M059J (cell line): Measurements from ENCODE around the gene MYO15B. TPM values are rescaled to one million over a fixed set of nuclear protein-coding genes. Genes with fewer than 3 reads are reported as not detected.
"Not testable (repeated sequence)": the region's sequence is repeated elsewhere in the genome, so short reads cannot be mapped to it uniquely, and the experiment has no call there.

Experiments
- DNase-seq: peaks from one replicate; pipeline ENCODE4 v3.0.0-alpha.2; 2012; ENCODE audit warnings: low read depth
- total RNA-seq: library from RNA; depleted of rRNA; stranded (reverse); fragments of >200 nt; shearing (Covaris generic); gene quantifications from 2 replicates; pipeline ENCODE4 v1.2.3, GENCODE V29; 2014

MYO15B gene
- total RNA-seq, 1 experiment from 2014 or later = 0.20 TPM

- DNase-seq = no peak
These were observed 37.2 kb downstream of the MYO15B start for GRCh38 chr17:75624714-75625345.

- DNase-seq = no peak
These were observed 38.4 kb downstream of the MYO15B start for GRCh38 chr17:75625813-75626486.

DNA sequence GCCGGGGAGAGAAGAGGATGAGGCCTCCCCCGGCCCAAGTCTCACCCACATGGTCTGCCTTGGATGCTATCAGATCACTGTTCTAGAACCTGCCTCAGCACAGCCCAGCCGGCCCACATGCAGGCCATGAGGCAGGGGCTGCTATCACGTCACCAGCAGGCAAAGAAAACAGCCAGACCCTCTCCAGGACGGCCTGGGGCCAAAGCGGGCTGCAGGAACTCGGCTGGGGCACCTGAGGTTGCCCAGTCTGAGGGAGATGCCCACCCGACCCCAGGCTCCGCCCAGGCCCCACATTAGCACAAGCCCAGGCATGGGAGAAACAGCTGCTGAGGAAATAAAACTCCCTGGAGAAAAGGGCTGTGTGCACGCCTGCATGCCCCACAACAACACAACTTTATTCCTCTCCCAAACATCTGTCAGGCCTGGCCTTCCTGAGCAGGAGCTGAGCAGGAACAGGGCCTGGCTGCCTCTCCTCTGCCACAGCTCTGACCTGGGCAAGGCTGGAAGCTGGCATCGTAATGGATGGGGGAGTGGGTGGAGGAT is 39.0 kb downstream of the MYO15B start:
- no peak for DNase-seq

DNA sequence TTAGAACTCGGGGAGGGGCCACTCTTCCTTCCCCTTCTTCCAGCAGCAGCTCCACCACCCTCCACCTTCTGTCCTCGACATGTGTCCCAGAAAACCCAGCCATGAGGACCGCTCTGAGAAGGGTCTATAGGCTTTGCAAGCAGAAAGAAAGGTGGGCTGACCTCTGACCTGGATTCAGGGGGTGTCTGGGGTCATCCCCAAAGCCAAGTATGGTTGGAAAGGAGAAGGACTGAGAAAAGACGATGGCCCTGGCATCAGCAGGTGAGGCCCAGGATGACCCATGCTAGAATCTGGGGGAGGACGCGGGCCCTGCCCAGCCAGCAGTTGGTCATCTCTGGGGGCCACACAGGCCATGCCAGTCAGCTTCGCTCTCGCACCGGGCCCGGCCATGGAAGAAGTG is 39.5 kb downstream of the MYO15B start:
- no peak for DNase-seq

- DNase-seq = no peak
These were observed 40.8 kb downstream of the MYO15B start for GRCh38 chr17:75628425-75628824.

DNA sequence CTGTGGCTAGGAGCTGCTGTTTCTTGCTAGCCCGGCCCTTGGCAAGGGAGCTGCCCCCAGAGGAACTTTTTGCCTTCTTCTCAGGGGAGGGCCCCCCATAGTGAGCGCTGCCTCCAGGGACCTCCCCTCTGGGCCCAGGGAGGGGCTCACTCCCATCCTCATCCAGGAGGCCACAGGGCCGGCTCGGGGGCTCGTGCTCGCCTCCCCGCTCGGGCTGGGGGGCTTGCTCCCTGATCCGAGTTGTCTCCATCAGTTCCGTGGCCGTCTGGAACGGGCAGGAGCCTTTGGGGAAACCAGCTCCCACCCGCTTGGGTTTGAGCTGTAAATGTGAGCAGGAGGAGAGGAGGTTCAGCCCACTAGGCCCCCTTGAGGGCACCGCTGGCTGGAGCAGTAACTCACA is 41.6 kb downstream of the MYO15B start:
- DNase-seq = no peak

- no peak for DNase-seq
These were observed 42.7 kb downstream of the MYO15B start for GRCh38 chr17:75630071-75630917.

DNA sequence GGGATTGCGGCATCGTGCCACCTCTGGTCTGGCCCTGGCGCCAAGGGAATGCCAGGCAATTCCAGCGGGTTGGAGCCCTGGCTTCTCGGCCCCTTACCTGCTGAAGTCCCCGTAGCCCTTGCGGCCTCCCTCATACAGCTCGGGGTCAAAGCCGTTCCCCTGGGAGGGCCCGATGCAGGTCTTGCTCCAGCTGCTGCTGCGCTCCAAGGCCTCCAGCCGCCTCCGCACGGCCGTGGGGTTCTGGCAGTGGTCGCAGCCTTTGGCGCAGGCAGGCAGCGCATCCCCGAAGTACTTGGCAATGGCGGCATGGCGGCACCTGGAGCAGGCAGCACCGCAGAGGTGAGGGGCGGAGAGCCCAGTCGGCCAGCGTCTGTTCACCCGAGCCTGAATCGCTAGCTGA is 43.8 kb downstream of the MYO15B start:
- DNase-seq = no peak

GRCh38 chr17:75632428-75632827 is 44.8 kb downstream of the MYO15B start:
- DNase-seq = no peak

DNA sequence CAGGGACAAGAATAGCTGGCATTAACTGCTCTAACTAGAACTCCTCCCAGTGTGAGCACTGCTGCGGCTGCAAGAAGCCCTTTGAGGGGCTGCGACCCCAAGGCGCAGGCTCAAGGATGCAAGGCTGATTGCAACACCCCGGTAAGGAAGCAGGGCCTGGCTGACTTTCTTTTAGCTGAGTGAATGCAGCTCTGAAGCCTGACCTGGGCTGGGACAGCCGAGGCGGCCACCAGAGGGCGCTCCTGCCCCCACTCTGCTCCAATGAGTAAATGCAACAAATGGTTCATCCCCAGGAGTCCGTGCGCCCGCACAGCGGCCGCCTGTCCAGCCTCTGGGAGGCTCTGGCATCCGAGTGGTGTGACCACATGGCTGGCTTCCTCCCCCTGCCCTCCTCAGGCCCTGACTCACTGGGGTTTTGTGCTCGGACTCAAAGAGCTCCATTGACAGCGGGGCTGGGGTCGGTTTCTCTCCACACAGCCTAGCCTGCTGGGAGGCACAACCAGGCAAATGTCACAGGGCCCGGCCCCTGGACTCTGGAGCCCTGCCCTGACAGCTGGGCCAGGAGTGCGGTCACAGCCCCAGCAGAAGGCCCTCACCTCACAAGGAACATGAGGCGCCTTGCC is 45.4 kb downstream of the MYO15B start, which contains the start of gene SMIM5:
TSS of gene SMIM5 (plus strand) at position 572 of the 623 bp plus-strand sequence. CDS start 6,768 bp downstream, outside the sequence.
- peak; percentile 87 for DNase-seq

DNA sequence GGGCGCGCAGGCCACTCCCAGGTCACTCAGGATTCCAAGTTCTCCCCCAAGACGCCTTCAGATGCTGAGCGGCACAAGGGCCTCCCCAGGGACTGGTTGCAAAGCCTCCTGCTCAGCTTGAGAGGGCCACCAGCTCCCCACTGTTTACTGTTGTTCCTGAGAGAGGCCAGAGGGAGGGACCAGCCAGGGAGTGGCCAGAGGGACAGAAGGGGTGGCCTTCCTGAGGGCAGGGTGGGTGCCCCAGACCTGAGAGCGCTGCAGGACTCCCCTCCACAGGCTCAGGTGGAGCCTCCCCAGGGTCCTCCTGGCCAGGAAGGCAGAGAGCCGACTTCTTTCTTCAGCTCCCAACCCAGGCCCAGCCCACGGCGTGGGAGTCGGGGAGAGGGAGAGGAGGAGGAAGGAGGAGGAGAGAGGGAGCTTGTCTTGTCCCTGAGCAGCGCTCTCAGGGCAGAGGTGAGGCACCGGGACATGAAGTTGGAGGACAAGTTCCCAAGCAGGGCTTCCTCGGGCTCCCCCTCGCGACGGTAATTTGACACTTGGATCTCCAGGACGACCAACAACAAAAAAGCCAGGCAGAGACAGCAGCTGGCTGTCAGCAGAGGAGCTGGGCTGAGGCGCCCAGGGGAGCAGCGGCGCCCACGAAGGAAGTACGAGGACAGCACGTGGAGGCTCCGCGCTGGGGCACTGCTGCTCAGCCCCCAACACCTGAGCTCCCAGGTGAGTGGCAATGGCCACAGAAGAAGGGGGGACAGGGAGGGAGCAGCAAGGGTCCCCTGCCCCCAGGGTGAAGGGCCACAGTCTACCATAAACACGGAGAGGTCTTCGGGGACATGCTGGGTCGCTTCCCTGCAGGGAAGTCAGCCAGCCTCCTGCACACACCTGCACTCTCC is 46.1 kb downstream of the MYO15B start:
- peak; percentile 93 for DNase-seq

GRCh38 chr17:75634376-75634740 is 46.8 kb downstream of the MYO15B start:
- no peak for DNase-seq

DNA sequence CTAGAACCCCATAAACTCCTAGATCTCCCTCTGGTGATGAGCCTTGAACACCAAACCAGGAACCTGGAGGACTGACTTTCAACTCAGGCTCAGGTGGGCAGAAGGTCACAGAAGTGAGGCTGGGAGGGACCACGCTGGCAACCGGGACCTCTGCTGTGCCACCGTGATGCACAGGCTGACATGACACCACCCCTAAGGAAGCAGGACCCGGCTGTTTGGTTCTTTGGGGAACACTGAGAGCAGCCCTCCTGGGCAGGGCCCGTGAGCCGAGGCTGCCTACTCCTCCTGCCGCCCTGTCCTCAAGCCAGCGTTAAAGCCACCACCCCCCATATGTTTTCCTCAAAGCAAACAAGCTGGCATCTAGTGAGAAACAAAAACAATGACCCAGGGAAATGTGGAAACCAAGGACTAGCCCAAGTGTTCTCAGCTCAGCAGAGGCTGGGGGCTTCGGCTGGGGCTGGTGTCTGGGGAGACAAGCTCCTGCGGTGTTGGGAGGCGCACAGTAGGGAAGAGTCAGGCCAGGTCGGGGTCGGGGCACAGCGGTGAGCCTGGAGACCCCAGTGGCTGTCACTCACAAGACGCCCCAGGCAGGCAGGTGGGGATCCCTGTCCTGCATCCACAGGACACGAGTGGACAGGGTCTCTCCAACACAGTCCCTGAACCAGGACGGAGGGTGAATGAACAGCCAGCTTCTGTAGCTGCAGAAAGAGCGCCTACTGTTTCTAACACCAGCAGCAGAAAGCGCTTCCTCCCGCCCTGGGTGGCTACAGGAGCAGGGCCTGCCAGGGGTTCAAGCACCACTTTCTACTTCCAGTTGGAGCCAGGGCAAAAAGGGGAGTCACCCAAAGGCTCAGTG is 47.4 kb downstream of the MYO15B start:
- DNase-seq = no peak

DNA sequence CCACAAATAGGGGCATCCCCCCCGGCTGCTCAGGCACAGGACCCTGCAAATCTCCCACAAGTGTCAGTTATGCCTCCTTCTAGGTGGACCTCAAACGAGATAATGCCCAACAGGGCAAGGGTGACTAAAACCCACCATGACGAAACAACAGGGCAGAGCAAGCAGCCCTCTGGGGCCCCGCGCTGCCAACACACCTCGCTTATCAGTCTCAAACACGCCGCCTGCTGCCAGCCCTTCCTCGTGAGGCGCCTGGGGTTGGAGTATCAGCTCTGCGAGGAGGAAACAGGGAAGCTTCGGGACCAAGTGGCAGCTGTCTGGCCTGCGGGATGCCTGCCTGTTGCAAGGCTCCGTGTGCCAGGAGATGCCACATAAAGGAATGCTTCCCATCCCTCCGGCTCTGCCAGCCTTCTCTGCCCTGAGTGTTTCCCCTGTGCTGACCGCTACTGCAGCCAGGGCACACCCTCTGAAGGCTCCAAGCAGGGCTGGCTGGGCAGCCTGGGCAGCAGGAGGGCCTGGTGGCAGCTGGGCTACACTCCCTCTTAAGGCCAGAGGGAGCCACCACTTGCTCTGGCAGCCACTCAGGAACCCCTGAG is 48.1 kb downstream of the MYO15B start:
- no peak for DNase-seq

GRCh38 chr17:75636381-75637142 is 49.0 kb downstream of the MYO15B start:
- DNase-seq = no peak

GRCh38 chr17:75637143-75637538 is 49.5 kb downstream of the MYO15B start:
- DNase-seq = no peak

DNA sequence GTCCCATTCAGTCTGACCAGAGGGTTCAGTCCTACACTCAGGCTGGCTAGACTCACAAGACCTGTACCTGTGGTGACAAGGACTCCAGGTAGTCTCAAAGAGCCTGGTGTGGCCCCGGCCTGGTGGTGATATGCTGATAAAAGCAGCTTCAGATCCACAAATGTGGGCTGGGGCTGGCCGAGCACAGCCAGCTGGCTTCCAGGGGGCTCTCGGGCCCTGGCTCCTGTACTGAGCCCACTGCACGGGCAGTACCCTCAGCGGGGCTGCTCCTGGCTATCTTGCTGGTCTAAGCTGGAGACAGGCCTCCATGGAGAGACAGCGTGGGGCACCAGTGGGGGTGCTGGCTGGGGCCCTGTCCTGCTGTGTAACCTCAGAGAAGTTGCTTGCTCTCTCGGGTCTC is 50.0 kb downstream of the MYO15B start:
- no peak for DNase-seq

DNA sequence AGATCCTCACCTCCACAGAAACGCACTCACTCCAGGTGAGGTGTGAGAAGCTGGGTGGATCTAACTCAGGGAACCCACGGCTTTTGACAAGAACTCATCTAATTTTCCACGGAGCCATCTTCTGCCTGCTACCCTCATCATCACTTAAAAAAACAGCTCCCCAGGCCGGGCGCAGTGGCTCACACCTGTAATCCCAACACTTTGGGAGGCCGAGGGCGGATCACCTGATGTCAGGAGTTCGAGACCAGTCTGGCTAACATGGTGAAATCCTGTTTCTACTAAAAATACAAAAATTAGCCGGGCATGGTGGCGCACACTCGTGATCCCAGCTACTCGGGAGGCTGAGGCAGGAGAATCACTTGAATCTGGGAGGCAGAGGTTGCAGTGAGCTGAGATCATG is 50.4 kb downstream of the MYO15B start:
- not testable (repeated sequence) for DNase-seq

GRCh38 chr17:75638893-75639292 is 51.3 kb downstream of the MYO15B start:
- DNase-seq = no peak
